Activated CD4-positive, alpha-beta T cell treated with anti-CD3 and anti-CD28 coated beads, Interleukin-2, amount 50 U/mL, for 24 hours (primary cell): Measurements from ENCODE around the gene ATP1A4.
"Not testable (repeated sequence)": the region's sequence is repeated elsewhere in the genome, so short reads cannot be mapped to it uniquely, and the experiment has no call there.

Experiments
- DNase-seq, 2 donors: peaks; one replicate each; pipeline ENCODE4 v3.0.0-alpha.2; 2020; ENCODE audit warnings: low read depth in 1 of 2, low spot score in 1 of 2

Gene ATP1A4

GRCh38 chr1:160122978-160123495, 28.4 kb upstream of the ATP1A4 start:
- no peak for DNase-seq

- no peak for DNase-seq
Measured at GRCh38 chr1:160123726-160124125, 27.7 kb upstream of the ATP1A4 start.

- no peak for DNase-seq
Measured at GRCh38 chr1:160124705-160125478, 26.5 kb upstream of the ATP1A4 start.

- no peak for DNase-seq
Measured at GRCh38 chr1:160125746-160126145, 25.7 kb upstream of the ATP1A4 start.

- DNase-seq: not testable (repeated sequence)
Measured at GRCh38 chr1:160126342-160126741, 25.1 kb upstream of the ATP1A4 start.

- DNase-seq: no peak
Measured at GRCh38 chr1:160127381-160127780, 24.0 kb upstream of the ATP1A4 start.

GRCh38 chr1:160127865-160128523, 23.4 kb upstream of the ATP1A4 start:
- no peak for DNase-seq

GRCh38 chr1:160128636-160129035, 22.8 kb upstream of the ATP1A4 start:
- DNase-seq: no peak

GRCh38 chr1:160129046-160129445, 22.4 kb upstream of the ATP1A4 start:
- DNase-seq: no peak

GRCh38 chr1:160129558-160129957, 21.8 kb upstream of the ATP1A4 start:
- no peak for DNase-seq

GRCh38 chr1:160129966-160130365, 21.4 kb upstream of the ATP1A4 start:
- no peak for DNase-seq

GRCh38 chr1:160130486-160130885, 20.9 kb upstream of the ATP1A4 start:
- DNase-seq: no peak

GRCh38 chr1:160130939-160131338, 20.5 kb upstream of the ATP1A4 start:
- no peak for DNase-seq

GRCh38 chr1:160131803-160132565, 19.4 kb upstream of the ATP1A4 start:
- no peak for DNase-seq

GRCh38 chr1:160133990-160134770, 17.2 kb upstream of the ATP1A4 start:
- no peak for DNase-seq

GRCh38 chr1:160134791-160135572, 16.4 kb upstream of the ATP1A4 start:
- DNase-seq: no peak

GRCh38 chr1:160136121-160136925, 15.1 kb upstream of the ATP1A4 start:
- no peak for DNase-seq

GRCh38 chr1:160136926-160137200, 14.5 kb upstream of the ATP1A4 start:
- no peak for DNase-seq

GRCh38 chr1:160137216-160137862, 14.1 kb upstream of the ATP1A4 start:
- DNase-seq: no peak
